ENCODE measurements around the gene DYSF.

- TF ChIP-seq, protein P1, sequence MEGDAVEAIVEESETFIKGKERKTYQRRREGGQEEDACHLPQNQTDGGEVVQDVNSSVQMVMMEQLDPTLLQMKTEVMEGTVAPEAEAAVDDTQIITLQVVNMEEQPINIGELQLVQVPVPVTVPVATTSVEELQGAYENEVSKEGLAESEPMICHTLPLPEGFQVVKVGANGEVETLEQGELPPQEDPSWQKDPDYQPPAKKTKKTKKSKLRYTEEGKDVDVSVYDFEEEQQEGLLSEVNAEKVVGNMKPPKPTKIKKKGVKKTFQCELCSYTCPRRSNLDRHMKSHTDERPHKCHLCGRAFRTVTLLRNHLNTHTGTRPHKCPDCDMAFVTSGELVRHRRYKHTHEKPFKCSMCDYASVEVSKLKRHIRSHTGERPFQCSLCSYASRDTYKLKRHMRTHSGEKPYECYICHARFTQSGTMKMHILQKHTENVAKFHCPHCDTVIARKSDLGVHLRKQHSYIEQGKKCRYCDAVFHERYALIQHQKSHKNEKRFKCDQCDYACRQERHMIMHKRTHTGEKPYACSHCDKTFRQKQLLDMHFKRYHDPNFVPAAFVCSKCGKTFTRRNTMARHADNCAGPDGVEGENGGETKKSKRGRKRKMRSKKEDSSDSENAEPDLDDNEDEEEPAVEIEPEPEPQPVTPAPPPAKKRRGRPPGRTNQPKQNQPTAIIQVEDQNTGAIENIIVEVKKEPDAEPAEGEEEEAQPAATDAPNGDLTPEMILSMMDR (conservative IDR thresholded peaks at IDR 0.05), result no peak
- TF ChIP-seq ZFX (IDR thresholded peaks at IDR 0.05), result no peak
Measured at GRCh38 chr2:71578767-71579342, 125.5 kb downstream of the DYSF start.

Measured in C4-2B (cell line).